Measurements from ENCODE around the gene TBL1XR1.

- no peak for TF ChIP-seq MLLT10 (CRISPR knock-in tag; IDR thresholded peaks at IDR 0.05)
- TF ChIP-seq POLR2AphosphoS5 (IDR thresholded peaks at IDR 0.05; ENCODE audit: low read depth, low read length), result no peak
- no peak for TF ChIP-seq ZNF720 (CRISPR knock-in tag; IDR thresholded peaks at IDR 0.05)
- TF ChIP-seq BCLAF1 (IDR thresholded peaks at IDR 0.05), result no peak
- no peak for TF ChIP-seq POLR2A (IDR thresholded peaks at IDR 0.05; ENCODE audit: insufficient read depth in 1 of 2, low read depth in 2 of 2, low read length in 2 of 2)
Observed at GRCh38 chr3:177154733-177155132, 42.5 kb downstream of the TBL1XR1 start.
